Naive thymus-derived CD8-positive, alpha-beta T cell (primary cell): Measurements from ENCODE around the gene NKX1-1. TPM values are rescaled to one million over a fixed set of nuclear protein-coding genes. Genes with fewer than 3 reads are reported as not detected.
"Not testable (repeated sequence)": the region's sequence is repeated elsewhere in the genome, so short reads cannot be mapped to it uniquely, and the experiment has no call there.

Source experiments
- ATAC-seq, 2 donors: fragments of 150-1000 bp; cut with Tn5 transposase in 1 of 2; sonication (Bioruptor Pico), chemical (Tn5 transposase) in 1 of 2; 1 replicate in 1 of 2; 2 replicates in 1 of 2; pipeline ENCODE4 v1.10.0; 2021; ENCODE audit warnings: mild to moderate bottlenecking in 2 of 2, moderate library complexity in 2 of 2
- POLR2A ChIA-PET: fragments of 350-600 bp; sonication (Branson Sonifier 250); formaldehyde crosslinking; loops from one replicate; lab custom pipeline; 2021; ENCODE audit warnings: antibody characterized with exemption; lab: Charles Lee
- DNase-seq, 10 donors: peaks; one replicate each; pipeline versions ENCODE4 v3.0.0 to v3.0.0-alpha.2; 2020 to 2022
- H3K27ac Mint-ChIP-seq, 10 donors: one replicate each; pipeline ENCODE4 v1.8.0; 2020 to 2022; ENCODE audit warnings: mild to moderate bottlenecking in 10 of 10, mixed read lengths in 10 of 10, moderate library complexity in 4 of 10, inconsistent platforms in 1 of 10
- H3K27me3 Mint-ChIP-seq, 5 donors: one replicate each; pipeline ENCODE4 v1.8.0; 2021 to 2022; ENCODE audit warnings: mixed read lengths in 5 of 5
- H3K36me3 Mint-ChIP-seq, 3 donors: one replicate each; pipeline ENCODE4 v1.8.0; 2020 to 2022; ENCODE audit warnings: mixed read lengths in 3 of 3, mild to moderate bottlenecking in 2 of 3, inconsistent platforms in 1 of 3
- H3K4me1 Mint-ChIP-seq, 4 donors: one replicate each; pipeline ENCODE4 v1.8.0; 2021 to 2022; ENCODE audit warnings: mixed read lengths in 4 of 4
- H3K4me3 Mint-ChIP-seq, 10 donors: one replicate each; pipeline ENCODE4 v1.8.0; 2020 to 2022; ENCODE audit warnings: mild to moderate bottlenecking in 10 of 10, mixed read lengths in 10 of 10, moderate library complexity in 6 of 10, inconsistent platforms in 1 of 10
- H3K9me3 Mint-ChIP-seq, 9 donors: one replicate each; pipeline ENCODE4 v1.8.0; 2020 to 2022; ENCODE audit warnings: mixed read lengths in 9 of 9, mild to moderate bottlenecking in 3 of 9, inconsistent platforms in 1 of 9, moderate library complexity in 1 of 9
- polyA plus RNA-seq, 3 donors: library from polyadenylated mRNA; unstranded; fragments of 300-500 nt; fragmentation: Illumina TruSeq; gene quantifications; one replicate each; pipeline ENCODE4 v1.2.3, GENCODE V29; 2021
- total RNA-seq, 8 experiments: library from RNA in 2 of 8; stranded (reverse) in 2 of 8; gene quantifications; one replicate each; pipeline ENCODE4 v1.2.3 and lab custom pipeline; 2021 to 2026

The NKX1-1 gene
- total and polyA plus RNA-seq, 5 experiments from 2014 or later = not detected

DNA sequence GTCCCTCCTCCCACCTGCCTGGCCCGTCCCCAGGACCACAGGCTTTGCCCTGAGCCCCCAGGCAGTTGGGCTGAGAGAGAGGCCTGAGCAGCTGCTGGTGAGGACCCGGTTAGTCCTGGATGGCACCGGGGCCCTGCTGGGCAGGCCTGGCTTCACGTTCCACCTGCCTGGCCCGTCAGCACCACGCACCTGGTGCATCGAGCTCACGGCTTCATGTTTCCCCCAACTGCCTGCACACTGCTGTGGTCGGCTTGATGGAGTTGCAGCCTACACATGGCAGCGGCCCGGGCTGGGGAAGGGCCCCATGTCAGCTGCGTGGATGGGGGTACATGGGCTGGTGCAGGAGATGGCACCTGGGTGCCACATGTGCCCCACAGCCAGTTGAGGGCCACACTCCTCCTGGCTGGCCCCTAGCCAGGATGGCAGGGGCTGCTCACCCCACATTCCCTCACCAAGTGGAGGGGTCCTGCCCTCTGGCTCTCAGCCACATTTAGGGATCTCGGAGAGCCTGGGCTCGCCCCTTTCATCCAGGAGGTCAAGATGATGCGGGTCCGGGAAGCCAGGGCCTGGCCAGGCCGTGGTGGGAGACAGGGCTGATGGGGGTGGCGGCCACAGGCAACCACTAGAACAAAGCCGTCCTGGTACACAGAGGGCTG lies 28.5 kb downstream of the NKX1-1 start:
- Mint-ChIP-seq H3K4me3 (no peak overlapping the region), H3K4me1 (peaks cover 0 to 4% (median 0%) of the 10 kb centered on the region in 4 donors), H3K27me3 (no peaks in the 10 kb centered on the region), H3K27ac (no peak overlapping the region), H3K9me3 (no peaks in the 10 kb centered on the region), H3K36me3 (peaks cover 0 to 18% (median 5%) of the 10 kb centered on the region in 3 donors)
- POLR2A ChIA-PET = no interaction called here
- ATAC-seq (no peak), DNase-seq (no peak)

GRCh38 chr4:1376841-1377605 lies 29.2 kb downstream of the NKX1-1 start:
- no peaks in the 10 kb centered on the region for H3K27me3 Mint-ChIP-seq
- peak overlapping the region in 1 of 10 donors; percentile 37 for H3K27ac Mint-ChIP-seq
- peaks cover 0 to 5% (median 0%) of the 10 kb centered on the region in 4 donors for H3K4me1 Mint-ChIP-seq
- ATAC-seq (no peak), DNase-seq (peak in 1 of 10 donors; percentile 52)
- H3K4me3 Mint-ChIP-seq = no peak overlapping the region
- H3K9me3 Mint-ChIP-seq = no peaks in the 10 kb centered on the region
- peaks cover 0 to 24% (median 3%) of the 10 kb centered on the region in 3 donors for H3K36me3 Mint-ChIP-seq
- POLR2A ChIA-PET = no interaction called here

DNA sequence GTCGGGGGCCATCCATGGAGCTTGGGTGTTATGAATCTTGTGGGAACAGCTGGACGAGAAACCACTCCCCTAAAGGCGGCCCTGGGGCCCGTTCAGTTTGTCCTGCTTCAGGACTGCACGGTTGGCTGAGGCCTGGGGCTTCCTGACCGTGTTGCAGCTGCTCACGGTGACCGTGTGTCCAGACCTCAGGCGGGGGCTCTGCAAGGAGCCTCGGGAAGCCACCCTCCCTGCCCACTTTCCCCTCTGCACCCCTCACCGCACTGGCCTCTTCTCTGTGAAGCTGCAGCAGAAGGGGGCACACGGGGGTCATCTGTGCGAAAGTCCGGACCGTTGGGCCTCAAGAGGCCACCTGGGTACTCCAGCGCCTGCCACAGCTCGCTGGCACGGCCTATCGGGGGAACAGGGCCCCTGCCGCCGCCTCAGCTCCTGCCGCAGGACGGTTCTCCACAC lies 29.8 kb downstream of the NKX1-1 start:
- H3K4me1 Mint-ChIP-seq = peaks cover 0 to 5% (median 0%) of the 10 kb centered on the region in 4 donors

GRCh38 chr4:1375761-1376322 lies 30.4 kb downstream of the NKX1-1 start:
- Mint-ChIP-seq H3K27me3 (no peaks in the 10 kb centered on the region), H3K9me3 (no peaks in the 10 kb centered on the region), H3K4me3 (no peak overlapping the region), H3K36me3 (peaks cover 0 to 30% (median 10%) of the 10 kb centered on the region in 3 donors), H3K4me1 (peaks cover 0 to 8% (median 0%) of the 10 kb centered on the region in 4 donors), H3K27ac (no peak overlapping the region)
- POLR2A ChIA-PET = interaction anchor here (0.5 kb wide), 1 partner anchor 201 kb away, joined by 3 read pairs; no protein-coding TSS in a partner anchor
- DNase-seq (peak in 1 of 10 donors; percentile 52), ATAC-seq (no peak)

More for the DNA sequence above, 29.8 kb downstream of the NKX1-1 start:
- ATAC-seq (no peak), DNase-seq (no peak)
- no peak overlapping the region for H3K4me3 Mint-ChIP-seq
- H3K9me3 Mint-ChIP-seq = no peaks in the 10 kb centered on the region
- no peaks in the 10 kb centered on the region for H3K27me3 Mint-ChIP-seq
- no peak overlapping the region for H3K27ac Mint-ChIP-seq
- POLR2A ChIA-PET = interaction anchor here (0.5 kb wide), 1 partner anchor 202 kb away, joined by 3 read pairs; no protein-coding TSS in a partner anchor
- H3K36me3 Mint-ChIP-seq = peaks cover 0 to 26% (median 7%) of the 10 kb centered on the region in 3 donors

DNA sequence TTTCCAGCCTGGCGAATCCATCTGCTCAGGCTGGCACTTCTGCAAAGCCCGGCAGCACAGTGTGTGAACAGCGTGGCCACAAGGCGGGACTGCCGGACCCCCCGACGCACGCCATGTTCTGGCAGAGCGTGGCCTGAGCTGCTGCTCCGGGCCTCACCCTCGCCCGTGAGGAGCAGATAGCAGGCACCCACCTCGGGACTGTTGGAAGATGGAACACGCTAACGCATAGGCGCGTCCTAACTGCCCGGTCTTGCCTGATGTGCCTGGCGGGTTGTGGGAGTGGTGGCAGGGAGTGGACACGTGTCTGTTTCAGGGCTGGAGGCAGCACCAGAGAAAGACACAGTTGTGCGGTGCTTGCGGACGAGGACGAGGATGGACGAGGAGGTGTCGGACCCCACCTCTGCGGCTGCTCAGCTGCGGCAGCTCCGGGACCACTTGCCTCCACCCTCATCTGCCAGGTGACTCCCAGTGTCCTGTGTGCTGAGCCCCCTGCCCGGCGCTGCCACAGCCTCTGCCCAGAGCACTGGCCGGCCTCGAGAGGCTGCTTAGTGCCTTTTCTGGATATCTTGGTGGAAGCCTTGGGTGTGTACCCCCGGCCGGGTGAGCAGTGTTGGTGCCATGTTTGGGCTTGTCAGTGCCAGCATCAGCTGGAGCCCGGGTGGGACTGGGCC lies 31.1 kb downstream of the NKX1-1 start:
- no peak overlapping the region for H3K4me3 Mint-ChIP-seq
- H3K4me1 Mint-ChIP-seq = peaks cover 0 to 8% (median 0%) of the 10 kb centered on the region in 4 donors
- DNase-seq = no peak
- ATAC-seq = no peak
- H3K36me3 Mint-ChIP-seq = peaks cover 0 to 31% (median 10%) of the 10 kb centered on the region in 3 donors
- H3K27me3 Mint-ChIP-seq = no peaks in the 10 kb centered on the region
- POLR2A ChIA-PET = no interaction called here
- H3K27ac Mint-ChIP-seq = no peak overlapping the region
- H3K9me3 Mint-ChIP-seq = no peaks in the 10 kb centered on the region

DNA sequence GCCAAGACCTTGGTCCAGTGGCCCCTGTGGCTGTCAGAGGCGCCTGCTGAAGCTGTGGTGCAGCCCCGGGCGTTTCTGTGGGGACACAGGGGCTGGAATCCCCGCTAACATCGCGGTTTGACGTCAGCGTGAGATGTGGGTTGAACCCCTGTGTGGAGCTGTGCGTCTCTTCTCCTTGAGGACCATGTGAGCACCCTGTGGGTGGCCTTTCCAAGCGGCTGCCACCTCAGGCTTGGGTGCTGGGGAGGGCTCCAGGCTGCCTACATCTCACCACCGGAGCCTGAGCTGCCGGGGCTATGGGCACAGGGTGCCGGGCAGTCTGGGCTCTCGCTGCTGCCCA lies 31.6 kb downstream of the NKX1-1 start:
- Mint-ChIP-seq H3K27ac (no peak overlapping the region), H3K27me3 (no peaks in the 10 kb centered on the region), H3K9me3 (no peaks in the 10 kb centered on the region), H3K4me3 (no peak overlapping the region), H3K4me1 (peaks cover 0 to 8% (median 0%) of the 10 kb centered on the region in 4 donors), H3K36me3 (peaks cover 0 to 34% (median 10%) of the 10 kb centered on the region in 3 donors)
- POLR2A ChIA-PET = no interaction called here
- ATAC-seq = no peak
- peak in 1 of 10 donors; percentile 30 for DNase-seq

- no peaks in the 10 kb centered on the region for H3K9me3 Mint-ChIP-seq
- no peaks in the 10 kb centered on the region for H3K27me3 Mint-ChIP-seq
- H3K4me3 Mint-ChIP-seq = no peak overlapping the region
- POLR2A ChIA-PET = no interaction called here
- peaks cover 0 to 38% (median 10%) of the 10 kb centered on the region in 3 donors for H3K36me3 Mint-ChIP-seq
- H3K27ac Mint-ChIP-seq = peak overlapping the region in 1 of 10 donors; percentile 16
- DNase-seq (peak in 1 of 10 donors; percentile 55), ATAC-seq (no peak)
- peaks cover 0 to 8% (median 0%) of the 10 kb centered on the region in 4 donors for H3K4me1 Mint-ChIP-seq
Measured at GRCh38 chr4:1373892-1374705, 32.1 kb downstream of the NKX1-1 start.

GRCh38 chr4:1372576-1372975 lies 33.7 kb downstream of the NKX1-1 start:
- Mint-ChIP-seq H3K27ac (peak overlapping the region in 1 of 10 donors; percentile 52), H3K36me3 (peaks cover 0 to 40% (median 10%) of the 10 kb centered on the region in 3 donors)
- ATAC-seq, H3K4me1 Mint-ChIP-seq, H3K9me3 Mint-ChIP-seq, POLR2A ChIA-PET, H3K27me3 Mint-ChIP-seq, H3K4me3 Mint-ChIP-seq, DNase-seq: not testable (repeated sequence)

- DNase-seq (no peak), ATAC-seq (no peak)
- peaks cover 0 to 8% (median 0%) of the 10 kb centered on the region in 4 donors for H3K4me1 Mint-ChIP-seq
- peaks cover 0 to 41% (median 10%) of the 10 kb centered on the region in 3 donors for H3K36me3 Mint-ChIP-seq
- POLR2A ChIA-PET = no interaction called here
- no peak overlapping the region for H3K4me3 Mint-ChIP-seq
- H3K27me3 Mint-ChIP-seq = no peaks in the 10 kb centered on the region
- H3K27ac Mint-ChIP-seq = peak overlapping the region in 1 of 10 donors; percentile 31
- H3K9me3 Mint-ChIP-seq = no peaks in the 10 kb centered on the region
Measured at GRCh38 chr4:1371176-1372165, 34.8 kb downstream of the NKX1-1 start.

DNA sequence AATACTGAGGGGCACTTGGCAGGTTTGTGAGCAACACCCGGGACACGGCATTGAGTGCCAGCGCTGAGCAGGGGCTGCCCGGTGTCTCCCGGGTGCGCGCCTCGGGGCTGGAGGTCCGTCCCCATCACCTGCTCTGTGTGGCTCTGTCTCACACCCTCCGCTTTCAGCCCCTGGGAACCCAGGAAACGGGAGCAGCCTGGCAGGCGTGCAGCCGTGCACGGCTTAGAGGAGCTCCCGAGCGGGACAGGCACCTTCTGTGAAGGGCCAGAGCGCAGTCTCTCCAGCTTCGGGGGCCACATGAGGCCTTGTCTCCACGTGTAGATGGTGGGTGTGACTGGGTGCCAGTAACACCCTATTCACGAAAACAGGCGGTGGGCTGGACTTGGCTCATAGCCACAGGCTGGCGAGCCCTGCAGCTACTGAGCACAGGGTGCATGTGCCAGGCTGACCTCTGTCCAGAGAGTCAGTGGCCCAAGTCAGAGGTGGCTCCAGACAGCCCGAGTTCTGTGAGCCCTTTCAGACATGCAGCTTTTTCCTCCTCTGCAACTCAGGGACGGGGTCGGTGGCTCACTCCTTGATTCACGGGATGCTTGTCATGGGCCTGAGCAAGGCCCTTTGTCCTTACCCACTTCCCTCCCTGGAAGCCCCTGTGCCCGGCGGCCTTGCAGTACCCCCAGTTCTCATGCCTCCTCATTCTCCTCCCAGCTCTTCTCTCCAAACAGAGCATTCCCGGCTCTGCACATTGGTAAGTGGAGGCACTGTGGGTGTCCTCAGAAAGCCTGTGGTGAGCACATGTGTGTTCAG lies 35.7 kb downstream of the NKX1-1 start:
- DNase-seq = peak in 1 of 10 donors; percentile 46
- H3K4me1 Mint-ChIP-seq = peaks cover 0 to 8% (median under 1%) of the 10 kb centered on the region in 4 donors

More for the DNA sequence above, 35.7 kb downstream of the NKX1-1 start:
- no peaks in the 10 kb centered on the region for H3K27me3 Mint-ChIP-seq
- ATAC-seq = no peak
- H3K36me3 Mint-ChIP-seq = peaks cover 0 to 43% (median 10%) of the 10 kb centered on the region in 3 donors
- no peak overlapping the region for H3K27ac Mint-ChIP-seq
- no peaks in the 10 kb centered on the region for H3K9me3 Mint-ChIP-seq
- H3K4me3 Mint-ChIP-seq = no peak overlapping the region
- POLR2A ChIA-PET = no interaction called here
